Left renal pelvis (tissue), 4 donors: ENCODE results near the gene KRTAP10-12. TPM values are rescaled to one million over a fixed set of nuclear protein-coding genes. Genes with fewer than 3 reads are reported as not detected.

Experiments
- DNase-seq, 4 donors: peaks; one replicate each; pipeline ENCODE4 v3.0.0-alpha.2; 2013; ENCODE audit warnings: low read depth in 4 of 4, low spot score in 3 of 4
- polyA plus RNA-seq, 4 donors: library from polyadenylated mRNA; unstranded; fragments of 120-200 nt; gene quantifications; one replicate each; pipeline ENCODE4 v1.2.1, GENCODE V29; 2013; ENCODE audit not compliant: insufficient read length in 4 of 4

Gene KRTAP10-12
- polyA plus RNA-seq, 4 donors: not detected

GRCh38 chr21:44730951-44731579 lies 34.1 kb downstream of the KRTAP10-12 start:
- no peak for DNase-seq

DNA sequence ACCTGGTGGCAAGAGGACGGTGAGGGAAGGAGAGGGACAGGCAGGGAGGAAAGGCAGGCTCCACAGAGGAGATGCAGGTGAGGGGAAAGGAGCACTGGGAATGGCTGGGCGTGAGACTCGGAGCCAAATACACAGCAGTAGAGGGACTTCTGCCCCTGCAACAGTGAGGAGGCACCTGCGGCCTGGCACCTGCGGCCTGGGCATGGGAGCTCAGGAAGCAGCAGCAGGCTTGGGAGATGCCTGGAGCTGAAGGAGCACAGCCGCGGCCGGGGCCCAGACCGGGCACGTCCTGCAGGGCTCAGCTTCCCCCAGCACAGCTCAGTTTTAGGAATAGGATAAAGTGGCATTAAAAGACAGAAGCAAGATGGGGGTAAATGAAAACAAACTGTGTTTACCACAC lies 35.3 kb downstream of the KRTAP10-12 start:
- no peak for DNase-seq

DNA sequence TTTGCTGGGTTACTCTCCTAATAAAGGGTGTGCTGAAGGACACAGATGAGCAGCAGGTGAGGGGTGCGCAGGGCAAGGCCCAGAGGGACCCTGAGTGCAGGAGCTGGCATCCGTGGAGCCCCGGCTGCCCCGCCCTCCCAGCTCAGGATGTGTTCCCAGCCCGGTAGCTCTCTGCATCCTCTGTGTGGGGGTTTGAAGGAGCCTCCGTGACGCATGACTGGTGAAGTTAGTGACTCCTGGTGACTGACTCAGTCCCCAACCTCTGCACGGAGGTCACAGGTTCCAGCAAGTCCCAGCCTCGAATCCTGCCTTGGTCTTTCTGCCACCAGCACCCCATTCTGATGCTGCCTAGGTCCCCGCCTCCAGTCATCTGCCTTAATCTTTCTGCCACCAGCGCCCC lies 36.0 kb downstream of the KRTAP10-12 start:
- no peak for DNase-seq

- no peak for DNase-seq
Measured at GRCh38 chr21:44734026-44734745, 37.2 kb downstream of the KRTAP10-12 start.

- no peak for DNase-seq
Measured at GRCh38 chr21:44734841-44735240, 37.9 kb downstream of the KRTAP10-12 start.

DNA sequence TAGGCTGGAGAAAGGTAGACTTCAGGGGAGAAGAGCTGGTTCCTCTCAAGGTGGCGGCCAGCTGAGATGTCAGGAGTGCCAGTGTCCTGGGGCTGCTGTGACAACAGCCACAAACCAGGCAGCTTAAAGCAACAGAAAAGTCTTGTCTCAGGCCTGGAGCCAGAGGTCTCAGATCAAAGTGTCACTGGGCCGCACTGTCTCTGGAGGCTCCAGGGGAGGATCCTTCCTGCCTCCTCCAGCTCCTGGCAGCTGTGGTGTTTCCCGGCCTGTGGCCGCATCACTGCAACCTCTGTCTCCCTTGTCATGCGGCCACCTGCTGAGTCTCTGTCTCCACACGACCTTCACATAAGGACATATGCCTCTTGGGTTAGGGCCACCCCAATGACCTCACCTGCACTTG lies 38.8 kb downstream of the KRTAP10-12 start:
- DNase-seq: no peak

DNA sequence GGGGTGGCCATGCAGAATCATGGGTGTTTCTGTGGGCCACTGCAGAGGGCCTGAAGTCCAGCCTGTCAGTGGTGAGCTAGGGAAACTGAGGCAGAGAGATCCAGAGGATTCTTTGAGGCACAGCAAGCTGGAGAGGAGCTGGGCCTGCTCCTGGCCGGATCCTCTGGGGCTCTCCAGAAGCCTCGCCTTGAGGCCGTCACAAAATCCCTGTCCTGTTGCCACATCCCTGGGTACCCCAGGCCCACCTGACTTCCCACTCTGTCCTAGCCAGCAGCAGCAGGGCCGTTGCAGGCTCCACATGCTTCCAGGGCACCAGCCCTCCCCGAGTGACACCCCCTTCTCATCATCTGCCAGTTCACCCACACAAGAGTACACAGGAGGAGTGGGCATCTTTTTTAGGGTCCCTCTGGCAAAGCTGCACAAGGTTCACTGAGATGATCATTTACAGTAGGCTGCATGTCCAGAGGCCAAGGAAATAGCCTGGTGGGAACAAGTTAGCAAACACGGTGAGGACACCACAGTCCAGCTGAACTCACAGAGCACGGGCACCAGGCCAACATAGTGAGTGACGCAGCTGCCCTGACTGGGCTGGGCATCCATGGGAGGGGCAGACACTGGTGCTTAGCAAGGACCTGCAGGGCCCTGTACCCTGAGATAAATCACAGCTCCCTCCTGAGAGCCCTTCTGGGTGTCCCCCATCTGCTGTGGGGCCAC lies 39.5 kb downstream of the KRTAP10-12 start:
- no peak for DNase-seq

GRCh38 chr21:44737706-44738354 lies 40.9 kb downstream of the KRTAP10-12 start:
- DNase-seq: no peak

DNA sequence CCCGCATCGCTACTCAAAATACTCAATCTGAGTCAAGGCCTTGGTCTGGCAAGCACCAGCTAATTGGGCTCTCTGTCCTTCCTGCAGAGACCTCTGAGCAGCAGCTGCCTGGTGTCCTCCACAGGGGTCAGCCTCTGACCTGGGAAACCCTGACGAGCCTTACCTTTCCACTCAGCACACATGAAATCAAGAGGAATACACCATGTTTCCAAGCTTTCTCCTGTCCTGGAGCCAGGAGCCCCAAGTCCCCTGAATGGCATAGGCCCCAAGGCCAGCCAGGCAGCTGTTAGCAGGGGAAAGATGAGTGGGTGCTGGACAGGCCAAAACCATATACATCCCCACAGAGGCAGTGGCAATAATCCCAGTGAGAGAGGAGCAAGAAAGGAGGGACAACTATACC lies 41.6 kb downstream of the KRTAP10-12 start:
- DNase-seq: no peak

- no peak for DNase-seq
Measured at GRCh38 chr21:44739316-44739715, 42.3 kb downstream of the KRTAP10-12 start.

DNA sequence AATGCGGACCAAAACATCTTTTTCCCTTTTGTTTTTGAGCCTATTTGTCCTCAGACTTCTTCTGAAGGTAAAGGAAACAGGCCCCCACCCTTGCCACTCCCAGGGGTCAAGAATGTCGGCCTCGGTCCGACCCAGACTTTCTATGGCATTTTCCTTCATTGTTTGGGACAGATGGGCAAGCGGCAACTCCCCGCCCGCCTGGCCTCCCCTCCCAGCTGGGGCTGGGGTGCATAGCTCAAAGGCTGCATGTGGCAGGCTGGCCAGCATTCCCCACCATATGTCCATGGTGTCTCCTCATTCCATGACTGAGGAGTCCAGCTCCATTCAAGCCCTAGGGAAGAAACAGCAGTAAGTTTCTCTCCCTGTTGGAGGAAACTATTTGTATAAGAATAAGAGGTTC lies 43.8 kb downstream of the KRTAP10-12 start:
- no peak for DNase-seq

DNA sequence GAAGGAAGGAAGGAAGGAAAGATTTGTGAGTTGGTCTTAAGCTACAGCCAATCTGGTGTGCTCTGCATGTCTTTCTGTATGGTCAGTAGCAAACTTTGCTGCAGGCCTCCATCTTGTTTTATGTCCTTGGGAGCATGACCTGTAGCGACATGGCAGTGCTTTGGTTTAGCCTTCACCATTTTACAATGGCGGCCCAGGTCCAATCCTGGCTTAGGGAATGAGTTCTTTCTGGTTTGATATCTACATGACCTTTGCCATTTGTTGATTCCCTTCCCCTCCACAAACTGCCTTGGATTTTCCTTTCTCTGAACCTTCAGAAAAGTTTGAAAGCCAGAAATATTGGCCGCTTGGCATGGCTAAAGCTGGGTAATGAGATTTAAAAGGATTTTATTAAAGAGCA lies 44.9 kb downstream of the KRTAP10-12 start:
- no peak for DNase-seq

DNA sequence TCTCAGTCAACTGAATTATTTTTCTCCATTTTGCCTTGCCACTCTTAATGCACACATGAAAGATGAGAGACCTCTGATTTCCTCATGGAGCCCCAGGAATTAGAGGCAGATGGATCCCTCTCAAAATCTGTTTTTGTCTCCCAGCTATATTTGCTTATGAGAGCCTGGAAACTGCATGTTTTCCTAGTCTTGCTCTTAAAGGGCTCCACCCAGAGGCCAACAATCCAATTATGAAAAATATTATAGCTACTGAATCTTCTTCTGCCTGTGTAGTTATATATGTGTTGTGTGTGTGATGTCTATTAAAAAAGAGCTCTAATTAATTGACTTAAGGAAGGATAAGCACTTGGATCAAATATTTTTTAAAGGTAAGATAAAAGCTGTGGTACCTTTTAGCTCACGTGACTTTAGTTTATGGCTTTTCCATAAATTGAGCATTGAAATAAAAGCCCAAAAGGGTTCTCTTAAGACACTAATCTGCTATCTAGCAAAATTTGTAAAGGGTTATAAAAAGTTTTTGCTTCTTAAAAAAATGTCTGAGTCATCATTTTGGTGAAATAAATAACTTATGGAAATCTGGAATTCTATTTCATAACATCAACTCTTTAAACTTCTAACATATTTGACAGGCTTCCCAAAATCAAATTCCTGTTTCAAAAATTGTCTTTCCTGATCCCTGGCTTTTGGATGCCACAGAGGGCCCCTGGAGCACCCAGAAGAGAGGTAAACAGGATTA lies 45.6 kb downstream of the KRTAP10-12 start:
- no peak for DNase-seq

Other genes starting within 250 kb of the KRTAP10-12 start
- gene LRRC3, start 241.7 kb upstream of the KRTAP10-12 start, polyA plus RNA-seq: 1 to 10 TPM; 4.3 to 6.6 (median 4.6) TPM
- gene KRTAP10-1, start 157.0 kb upstream of the KRTAP10-12 start, polyA plus RNA-seq: not detected
- not detected for gene KRTAP10-2, start 145.7 kb upstream of the KRTAP10-12 start, polyA plus RNA-seq
- not detected for gene KRTAP10-3, start 138.4 kb upstream of the KRTAP10-12 start, polyA plus RNA-seq
- gene KRTAP10-4, start 123.4 kb upstream of the KRTAP10-12 start, polyA plus RNA-seq: not detected
- gene KRTAP10-5, start 116.6 kb upstream of the KRTAP10-12 start, polyA plus RNA-seq: not detected
- gene KRTAP10-6, start 104.7 kb upstream of the KRTAP10-12 start, polyA plus RNA-seq: not detected
- gene KRTAP10-7, start 96.6 kb upstream of the KRTAP10-12 start, polyA plus RNA-seq: not detected
- not detected for gene KRTAP10-8, start 85.1 kb upstream of the KRTAP10-12 start, polyA plus RNA-seq
- not detected for gene KRTAP10-9, start 70.1 kb upstream of the KRTAP10-12 start, polyA plus RNA-seq
- not detected for gene KRTAP10-10, start 59.8 kb upstream of the KRTAP10-12 start, polyA plus RNA-seq
- gene KRTAP10-11, start 50.8 kb upstream of the KRTAP10-12 start, polyA plus RNA-seq: not detected
- gene KRTAP12-4, start 42.5 kb upstream of the KRTAP10-12 start, polyA plus RNA-seq: not detected
- gene KRTAP12-3, start 39.2 kb upstream of the KRTAP10-12 start, polyA plus RNA-seq: not detected
- gene KRTAP12-2, start 30.2 kb upstream of the KRTAP10-12 start, polyA plus RNA-seq: not detected
- gene KRTAP12-1, start 15.0 kb upstream of the KRTAP10-12 start, polyA plus RNA-seq: not detected
- gene TSPEAR, start 14.4 kb downstream of the KRTAP10-12 start, polyA plus RNA-seq: 1 to 10 TPM in 2 of 4 donors, under 1 TPM in 2; 0.08 to 1.1 (median 0.74) TPM
- gene UBE2G2, start 104.6 kb downstream of the KRTAP10-12 start, polyA plus RNA-seq: 100 to 1,000 TPM in 1 of 4 donors, 10 to 100 TPM in 3; 58.6 to 134 (median 81.8) TPM
- 100 to 1,000 TPM; 105 to 126 (median 111) TPM for gene SUMO3, start 120.9 kb downstream of the KRTAP10-12 start, polyA plus RNA-seq
- gene PTTG1IP, start 176.5 kb downstream of the KRTAP10-12 start, polyA plus RNA-seq: 100 to 1,000 TPM; 187 to 301 (median 285) TPM
- gene ITGB2, start 223.7 kb downstream of the KRTAP10-12 start, polyA plus RNA-seq: 10 to 100 TPM in 3 of 4 donors, 1 to 10 TPM in 1; 7.3 to 18.8 (median 13.6) TPM
- gene SLX9, start 242.9 kb downstream of the KRTAP10-12 start, polyA plus RNA-seq: 10 to 100 TPM; 10.3 to 27.6 (median 12.4) TPM